HEK293 (cell line): ENCODE data around the gene TMED6.
A peak's percentile ranks its signal among the peaks of the same experiment; 100 is the strongest.

Experiments used
- ATF2 ChIP-seq: fragments of 450-650 bp; formaldehyde crosslinking; IDR thresholded peaks from 2 replicates; pipeline ENCODE4 v1.5.1; 2016; ENCODE audit warnings: missing biosample characterization, missing genetic modification characterization, low read depth
- ELK4 ChIP-seq: IDR thresholded peaks from 2 replicates; pipeline ENCODE4 v1.6.1; 2011; ENCODE audit warnings: mild to moderate bottlenecking, low read depth, low read length, borderline replicate concordance
- KLF9 ChIP-seq: fragments of 450-650 bp; formaldehyde crosslinking; IDR thresholded peaks from 2 replicates; pipeline ENCODE4 v1.5.1; 2016; ENCODE audit warnings: missing biosample characterization, missing genetic modification characterization, low read depth
- OVOL3 ChIP-seq: fragments of 450-650 bp; formaldehyde crosslinking; IDR thresholded peaks from 2 replicates; pipeline ENCODE4 v1.5.1; 2016; ENCODE audit warnings: missing biosample characterization, missing genetic modification characterization
- PRDM10 ChIP-seq: fragments of 450-650 bp; formaldehyde crosslinking; IDR thresholded peaks from 2 replicates; pipeline ENCODE4 v1.5.1; 2016; ENCODE audit warnings: missing biosample characterization, missing genetic modification characterization
- ZBTB17 ChIP-seq: fragments of 450-650 bp; formaldehyde crosslinking; IDR thresholded peaks from 2 replicates; pipeline ENCODE4 v1.5.1; 2016; ENCODE audit warnings: missing biosample characterization, missing genetic modification characterization
- ZNF112 ChIP-seq: fragments of 450-650 bp; formaldehyde crosslinking; IDR thresholded peaks from 2 replicates; pipeline ENCODE4 v1.5.0; 2017; ENCODE audit warnings: missing biosample characterization, missing genetic modification characterization
- ZNF138 ChIP-seq: fragments of 450-650 bp; formaldehyde crosslinking; IDR thresholded peaks from 2 replicates; pipeline ENCODE4 v1.5.1; 2016; ENCODE audit warnings: missing biosample characterization, missing genetic modification characterization, borderline replicate concordance
- ZNF146 ChIP-seq: fragments of 450-650 bp; formaldehyde crosslinking; IDR thresholded peaks from 2 replicates; pipeline ENCODE4 v1.5.1; 2016; ENCODE audit warnings: missing biosample characterization, missing genetic modification characterization
- ZNF155 ChIP-seq: fragments of 450-650 bp; formaldehyde crosslinking; IDR thresholded peaks from 2 replicates; pipeline ENCODE4 v1.5.1; 2016; ENCODE audit warnings: missing biosample characterization, missing genetic modification characterization
- ZNF18 ChIP-seq: fragments of 450-650 bp; formaldehyde crosslinking; IDR thresholded peaks from 2 replicates; pipeline ENCODE4 v1.5.1; 2016; ENCODE audit warnings: missing biosample characterization, missing genetic modification characterization
- ZNF274 ChIP-seq, 2 experiments: fragments of 200-500 bp in 1 of 2; fragments of 450-650 bp in 1 of 2; sonication (Bioruptor generic) in 1 of 2; formaldehyde crosslinking in 1 of 2; IDR thresholded peaks; 2 replicates each; pipeline versions ENCODE4 v1.5.1 to v1.6.1; 2014 to 2016; ENCODE audit warnings: borderline replicate concordance in 1 of 2, inconsistent platforms in 1 of 2, low read length in 1 of 2, missing biosample characterization in 1 of 2, missing genetic modification characterization in 1 of 2
- ZNF292 ChIP-seq: fragments of 450-650 bp; formaldehyde crosslinking; IDR thresholded peaks from 2 replicates; pipeline ENCODE4 v1.5.1; 2016; ENCODE audit warnings: low read depth, missing biosample characterization, missing genetic modification characterization, borderline replicate concordance
- ZNF324 ChIP-seq: fragments of 450-650 bp; formaldehyde crosslinking; IDR thresholded peaks from 2 replicates; pipeline ENCODE4 v1.5.1; 2016; ENCODE audit warnings: missing biosample characterization, missing genetic modification characterization
- ZNF350 ChIP-seq: fragments of 450-650 bp; formaldehyde crosslinking; IDR thresholded peaks from 2 replicates; pipeline ENCODE4 v1.5.0; 2017; ENCODE audit warnings: missing biosample characterization, mild to moderate bottlenecking, missing genetic modification characterization
- ZNF449 ChIP-seq: fragments of 450-650 bp; formaldehyde crosslinking; IDR thresholded peaks from 2 replicates; pipeline ENCODE4 v1.5.1; 2017; ENCODE audit warnings: missing biosample characterization, mild to moderate bottlenecking, missing genetic modification characterization, moderate library complexity
- ZNF513 ChIP-seq: fragments of 450-650 bp; IDR thresholded peaks from 2 replicates; pipeline ENCODE4 v1.5.1; 2018; ENCODE audit warnings: missing biosample characterization, missing genetic modification characterization
- ZNF521 ChIP-seq: fragments of 450-650 bp; formaldehyde crosslinking; IDR thresholded peaks from 2 replicates; pipeline ENCODE4 v1.5.1; 2017; ENCODE audit warnings: missing biosample characterization, mild to moderate bottlenecking, missing genetic modification characterization
- ZNF555 ChIP-seq: fragments of 450-650 bp; formaldehyde crosslinking; conservative IDR thresholded peaks from 2 replicates; pipeline ENCODE4 v1.5.1; 2017; ENCODE audit warnings: missing biosample characterization, mild to moderate bottlenecking, missing genetic modification characterization, inconsistent platforms
- ZNF580 ChIP-seq: fragments of 450-650 bp; formaldehyde crosslinking; IDR thresholded peaks from 2 replicates; pipeline ENCODE4 v1.5.1; 2016; ENCODE audit warnings: missing biosample characterization, missing genetic modification characterization
- ZNF660 ChIP-seq: fragments of 450-650 bp; IDR thresholded peaks from 2 replicates; pipeline ENCODE4 v1.5.1; 2018; ENCODE audit warnings: missing biosample characterization, mild to moderate bottlenecking, missing genetic modification characterization
- ZNF664 ChIP-seq: fragments of 450-650 bp; formaldehyde crosslinking; IDR thresholded peaks from 2 replicates; pipeline ENCODE4 v1.5.1; 2016; ENCODE audit warnings: missing biosample characterization, missing genetic modification characterization
- ZNF76 ChIP-seq: fragments of 450-650 bp; formaldehyde crosslinking; IDR thresholded peaks from 2 replicates; pipeline ENCODE4; 2016; ENCODE audit warnings: low read depth, missing biosample characterization, missing genetic modification characterization, borderline replicate concordance
- ZSCAN18 ChIP-seq: fragments of 450-650 bp; formaldehyde crosslinking; IDR thresholded peaks from 2 replicates; pipeline ENCODE4 v1.5.1; 2016; ENCODE audit warnings: missing biosample characterization, missing genetic modification characterization

TMED6 gene

GRCh38 chr16:69396187-69397061, 44.8 kb upstream of the TMED6 start (continued):
- TF ChIP-seq ZNF350 (no peak), ZNF138 (tag by site-specific recombination) (no peak), ZNF324 (tag by site-specific recombination) (no peak), PRDM10 (tag by site-specific recombination) (peak; percentile 38), ZBTB17 (tag by site-specific recombination) (peak; percentile 65; the same call in 1 of the 2 replicates), ATF2 (tag by site-specific recombination) (peak; percentile 97), OVOL3 (tag by site-specific recombination) (no peak), ZNF580 (tag by site-specific recombination) (no peak), ZNF112 (tag by site-specific recombination) (0 out of 2 replicates have a peak, but pooled peaks have one; percentile 17), ZNF521 (tag by site-specific recombination) (no peak), ZNF155 (tag by site-specific recombination) (no peak), ZNF449 (tag by site-specific recombination) (no peak), ZNF146 (no peak), ZNF76 (tag by site-specific recombination) (0 out of 2 replicates have a peak, but pooled peaks have one; percentile 9), ZNF660 (tag by site-specific recombination) (peak; percentile 73; the same call in 1 of the 2 replicates), ELK4 (no peak), KLF9 (tag by site-specific recombination) (no peak), ZNF292 (tag by site-specific recombination) (no peak), ZSCAN18 (tag by site-specific recombination) (0 out of 2 replicates have a peak, but pooled peaks have one; percentile 31), ZNF664 (tag by site-specific recombination) (no peak), ZNF18 (tag by site-specific recombination) (no peak), ZNF513 (tag by site-specific recombination) (no peak), ZNF274 (IDR thresholded peaks at IDR 0.05; ENCODE audit: low read length) (no peak), ZNF274 (tag by site-specific recombination; IDR thresholded peaks at IDR 0.05; ENCODE audit: borderline replicate concordance) (no peak), ZNF555 (tag by site-specific recombination) (no peak)
